Medulla oblongata (tissue), 1 donor: Measurements from ENCODE around the gene SDK1.
"Not testable (repeated sequence)": the region's sequence is repeated elsewhere in the genome, so short reads cannot be mapped to it uniquely, and the experiment has no call there.

Experiments used
- DNase-seq: peaks from one replicate; pipeline ENCODE4 v3.0.0-alpha.2; 2015; ENCODE audit errors: extremely low spot score

The SDK1 gene

DNA sequence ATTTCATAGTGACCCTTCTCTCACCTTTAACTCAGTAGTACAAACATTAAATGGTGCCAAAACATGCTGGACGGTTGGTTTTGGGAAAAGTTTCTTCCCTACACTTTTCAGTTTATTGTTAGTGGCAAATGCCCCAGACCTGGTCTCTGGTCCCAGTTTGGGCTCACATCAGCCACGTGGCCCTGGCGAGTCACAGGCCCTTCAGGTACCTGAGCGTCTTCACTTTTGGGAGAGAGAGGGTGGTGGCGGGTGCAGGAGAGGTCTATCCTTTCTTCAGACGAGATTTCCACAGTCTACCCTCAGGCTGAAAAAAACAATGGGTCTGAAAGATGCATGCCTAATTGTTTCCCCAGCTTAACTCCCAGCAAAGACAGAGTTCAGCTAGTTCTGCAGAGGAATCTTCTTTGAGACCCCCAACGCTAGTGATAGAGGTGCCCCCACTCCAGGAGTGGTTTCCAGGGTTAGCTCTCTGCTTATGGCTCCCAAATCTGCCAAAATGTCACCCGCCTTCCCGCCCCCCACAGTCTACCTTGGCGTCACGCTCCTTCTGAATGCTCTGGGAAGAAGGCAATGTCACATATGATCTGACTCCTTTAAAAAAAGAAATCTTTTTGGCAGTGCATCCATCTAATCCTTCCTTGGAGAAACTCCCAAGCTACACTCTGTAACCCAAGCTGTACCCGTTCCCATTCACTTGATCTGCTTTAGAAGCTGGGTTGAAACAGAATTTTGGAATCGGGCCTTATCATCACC is 996.3 kb downstream of the SDK1 start:
- DNase-seq, result no peak

DNA sequence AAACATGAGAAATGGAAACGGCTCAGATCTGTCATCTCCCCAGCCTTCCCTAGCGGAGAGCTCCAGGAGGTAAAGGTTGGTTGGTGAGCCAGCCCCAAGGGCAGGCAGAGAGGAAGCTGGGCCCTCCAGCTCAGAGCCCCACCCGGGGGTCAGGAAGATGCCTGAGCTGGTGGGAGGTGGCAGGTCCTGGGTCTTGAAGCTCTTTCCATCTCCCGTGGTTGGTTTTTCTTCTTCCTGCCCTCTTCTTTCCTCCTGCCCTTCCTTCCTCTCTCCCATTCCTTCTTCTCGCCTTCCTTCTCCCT is 996.8 kb downstream of the SDK1 start:
- DNase-seq, result no peak

DNA sequence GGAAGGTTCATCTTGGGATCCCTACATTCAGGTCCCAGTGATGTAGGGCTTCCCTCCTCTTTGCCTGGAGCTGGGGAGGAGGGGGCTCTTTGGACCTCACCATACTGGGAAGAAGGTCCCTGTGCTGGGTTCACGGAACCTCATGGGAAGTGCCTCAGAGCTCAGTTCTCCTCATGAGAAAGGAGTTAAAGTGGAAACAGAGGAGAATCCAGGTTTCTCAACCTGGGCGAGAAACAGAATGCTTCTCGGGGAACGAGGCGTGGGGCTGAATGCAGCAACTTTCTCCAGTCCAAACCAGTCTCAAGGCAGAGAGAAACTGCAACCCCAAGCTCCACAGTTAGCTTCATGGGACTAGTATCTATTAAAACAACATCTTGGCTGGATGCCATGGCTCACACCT is 998.4 kb downstream of the SDK1 start:
- DNase-seq, result no peak

DNA sequence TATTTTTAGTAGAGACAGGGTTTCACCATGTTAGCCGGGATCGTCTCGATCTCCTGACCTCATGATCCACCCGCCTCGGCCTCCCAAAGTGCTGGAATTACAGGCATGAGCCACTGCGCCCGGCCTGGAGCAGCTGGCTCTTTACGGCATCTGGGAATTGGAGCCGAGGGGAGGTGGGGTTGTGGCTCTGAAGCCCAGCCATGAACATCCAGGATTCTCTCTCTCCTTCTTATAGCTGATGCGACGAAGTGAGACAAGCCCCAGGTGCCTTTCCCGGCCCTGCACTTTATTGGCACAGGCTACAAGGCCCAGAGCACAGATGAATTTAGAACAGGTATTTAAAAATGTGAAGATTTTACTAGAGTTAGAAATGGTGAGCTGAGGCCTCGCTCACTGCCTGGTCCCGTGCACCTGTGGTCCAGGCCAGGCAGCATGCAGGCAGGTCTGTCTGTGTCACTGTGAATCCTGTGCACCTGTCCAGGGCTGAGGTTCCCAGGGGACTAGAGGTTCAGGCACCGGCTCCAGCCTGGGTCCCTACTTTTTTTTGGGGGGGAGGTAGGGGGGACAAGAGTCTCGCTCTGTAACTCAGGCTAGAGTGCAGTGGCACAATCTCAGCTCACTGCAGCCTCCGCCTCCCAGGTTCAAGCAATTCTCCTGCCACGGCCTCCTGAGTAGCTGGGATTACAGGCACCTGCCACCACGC is 1001.3 kb downstream of the SDK1 start:
- DNase-seq, result no peak

DNA sequence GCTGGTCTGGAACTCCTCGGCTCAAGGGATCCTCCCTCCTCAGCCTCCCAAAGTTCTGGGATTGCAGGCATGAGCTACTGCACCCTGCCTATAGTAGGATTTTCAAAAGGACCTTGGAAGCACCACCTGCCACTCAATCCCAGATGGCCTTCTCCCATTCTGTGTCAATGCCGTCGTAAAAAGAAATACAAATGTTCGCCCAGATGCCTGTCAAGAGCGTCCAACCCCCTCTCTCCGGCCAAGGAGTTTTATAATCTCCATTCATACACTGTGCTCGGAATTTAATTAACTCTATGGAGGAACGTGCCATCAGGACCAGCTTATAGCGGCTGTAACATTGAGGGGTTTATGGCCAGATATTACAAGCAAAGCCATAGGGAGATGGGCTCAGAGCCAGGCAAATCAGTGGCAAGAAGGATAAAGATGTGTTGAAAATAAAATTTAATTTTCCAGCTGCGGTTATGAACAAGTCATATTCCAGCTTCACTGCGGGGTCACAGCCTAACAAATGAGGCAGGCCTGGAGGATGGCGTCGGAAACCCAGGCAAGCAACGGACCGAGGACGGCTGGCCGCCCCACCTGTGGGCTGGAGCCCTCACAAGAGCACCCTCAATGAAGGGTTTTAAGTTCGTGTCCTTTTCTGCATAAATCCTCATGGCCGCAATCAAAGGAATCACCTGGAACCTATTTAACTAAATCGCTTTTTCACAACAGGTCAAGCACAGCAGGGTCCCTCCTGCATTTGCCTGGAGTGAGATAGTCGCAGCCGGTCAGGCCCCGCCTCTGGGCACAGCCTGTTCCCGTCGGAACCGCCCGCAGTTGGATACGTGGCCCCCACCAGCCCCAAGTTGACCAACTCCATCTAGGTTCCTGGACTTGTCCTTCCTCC is 1006.5 kb downstream of the SDK1 start:
- no peak for DNase-seq

DNA sequence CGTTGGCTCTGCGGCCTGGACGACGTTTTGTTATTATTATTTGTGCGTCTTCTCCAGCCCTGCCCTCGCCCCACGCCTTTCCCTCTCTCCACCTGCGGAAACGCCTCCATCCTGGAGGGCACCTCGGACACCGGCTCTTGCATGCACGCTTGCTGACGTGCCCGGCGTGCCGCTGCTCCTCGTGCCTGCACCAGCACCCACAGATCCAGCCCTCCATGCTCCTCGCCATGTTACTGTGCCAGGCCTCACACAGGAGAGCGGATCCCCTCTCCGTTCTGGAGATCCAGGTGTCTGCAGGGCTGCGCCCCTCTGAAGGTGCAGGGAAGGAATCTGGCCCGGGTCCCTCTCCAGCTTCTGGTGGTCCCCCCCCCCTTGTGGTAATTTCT is 1007.1 kb downstream of the SDK1 start:
- no peak for DNase-seq

DNA sequence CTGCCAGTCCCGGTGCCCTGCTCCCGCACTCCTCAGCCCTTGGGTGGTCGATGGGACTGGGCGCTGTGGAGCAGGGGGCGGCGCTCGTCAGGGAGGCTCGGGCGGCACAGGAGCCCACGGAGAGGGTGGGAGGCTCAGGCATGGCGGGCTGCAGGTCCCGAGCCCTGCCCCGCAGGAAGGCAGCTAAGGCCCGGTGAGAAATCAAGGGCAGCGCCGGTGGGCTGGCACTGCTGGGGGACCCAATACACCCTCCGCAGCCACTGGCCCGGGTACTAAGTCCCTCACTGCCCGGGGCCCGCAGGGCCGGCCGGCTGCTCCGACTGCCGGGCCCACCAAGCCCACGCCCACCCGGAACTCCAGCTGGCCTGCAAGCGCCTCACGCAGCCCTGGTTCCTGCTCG is 1012.9 kb downstream of the SDK1 start:
- DNase-seq, result not testable (repeated sequence)

DNA sequence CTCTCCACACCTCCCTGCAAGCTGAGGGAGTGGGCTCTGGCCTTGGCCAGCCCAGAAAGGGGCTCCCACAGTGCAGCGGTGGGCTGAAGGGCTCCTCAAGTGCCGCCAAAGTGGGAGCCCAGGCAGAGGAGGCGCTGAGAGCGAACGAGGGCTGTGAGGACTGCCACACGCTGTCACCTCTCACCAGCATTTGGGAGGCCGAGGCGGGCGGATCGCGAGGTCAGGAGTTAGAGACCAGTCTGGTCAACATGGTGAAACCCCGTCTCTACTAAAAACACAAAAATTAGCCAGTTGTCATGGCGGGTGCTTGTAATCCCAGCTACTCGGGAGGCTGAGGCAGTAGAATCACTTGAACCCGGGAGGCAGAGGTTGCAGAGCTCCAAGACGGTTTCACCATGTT is 1013.3 kb downstream of the SDK1 start:
- not testable (repeated sequence) for DNase-seq
